ENCODE data around the gene SUPT5H. TPM values are rescaled to one million over a fixed set of nuclear protein-coding genes. Genes with fewer than 3 reads are reported as not detected.

Gene SUPT5H
- total RNA-seq, 1 donor from 2014 or later: 139 TPM

GRCh38 chr19:39420769-39421168 lies 24.6 kb upstream of the SUPT5H start:
- Mint-ChIP-seq H3K4me1 (ENCODE audit: unreplicated experiment) (no peaks in the 10 kb centered on the region), H3K9me3 (ENCODE audit: unreplicated experiment) (no peaks in the 10 kb centered on the region), H3K27ac (ENCODE audit: unreplicated experiment) (no peak overlapping the region), H3K27me3 (ENCODE audit: unreplicated experiment) (peaks cover 7% of the 10 kb centered on the region), H3K36me3 (ENCODE audit: low read depth, unreplicated experiment) (peaks cover 44% of the 10 kb centered on the region), H3K4me3 (ENCODE audit: unreplicated experiment) (no peak overlapping the region)
- no peak for DNase-seq (ENCODE audit: low spot score)
- TF ChIP-seq CTCF (IDR thresholded peaks at IDR 0.05; ENCODE audit: unreplicated experiment): no peak

GRCh38 chr19:39422020-39422419 lies 23.4 kb upstream of the SUPT5H start:
- H3K4me1 Mint-ChIP-seq (ENCODE audit: unreplicated experiment): no peaks in the 10 kb centered on the region
- no peak for TF ChIP-seq CTCF (IDR thresholded peaks at IDR 0.05; ENCODE audit: unreplicated experiment)
- H3K27ac Mint-ChIP-seq (ENCODE audit: unreplicated experiment): no peak overlapping the region
- no peak overlapping the region for H3K4me3 Mint-ChIP-seq (ENCODE audit: unreplicated experiment)
- DNase-seq (ENCODE audit: low spot score): no peak
- peaks cover 51% of the 10 kb centered on the region for H3K36me3 Mint-ChIP-seq (ENCODE audit: low read depth, unreplicated experiment)
- H3K9me3 Mint-ChIP-seq (ENCODE audit: unreplicated experiment): no peaks in the 10 kb centered on the region
- H3K27me3 Mint-ChIP-seq (ENCODE audit: unreplicated experiment): peaks cover 7% of the 10 kb centered on the region

- Mint-ChIP-seq H3K4me1 (ENCODE audit: unreplicated experiment) (no peaks in the 10 kb centered on the region), H3K27me3 (ENCODE audit: unreplicated experiment) (peaks cover 9% of the 10 kb centered on the region), H3K27ac (ENCODE audit: unreplicated experiment) (no peak overlapping the region), H3K36me3 (ENCODE audit: low read depth, unreplicated experiment) (peaks cover 51% of the 10 kb centered on the region), H3K9me3 (ENCODE audit: unreplicated experiment) (no peaks in the 10 kb centered on the region), H3K4me3 (ENCODE audit: unreplicated experiment) (peak overlapping the region; percentile 79)
- TF ChIP-seq CTCF (IDR thresholded peaks at IDR 0.05; ENCODE audit: unreplicated experiment): no peak
- no peak for DNase-seq (ENCODE audit: low spot score)
These were observed 21.9 kb upstream of the SUPT5H start for GRCh38 chr19:39423258-39424086.

GRCh38 chr19:39424934-39425333 lies 20.4 kb upstream of the SUPT5H start:
- Mint-ChIP-seq H3K36me3 (ENCODE audit: low read depth, unreplicated experiment) (peaks cover 44% of the 10 kb centered on the region), H3K27ac (ENCODE audit: unreplicated experiment) (no peak overlapping the region), H3K4me3 (ENCODE audit: unreplicated experiment) (no peak overlapping the region), H3K27me3 (ENCODE audit: unreplicated experiment) (peaks cover 9% of the 10 kb centered on the region), H3K4me1 (ENCODE audit: unreplicated experiment) (no peaks in the 10 kb centered on the region), H3K9me3 (ENCODE audit: unreplicated experiment) (no peaks in the 10 kb centered on the region)
- no peak for DNase-seq (ENCODE audit: low spot score)
- TF ChIP-seq CTCF (IDR thresholded peaks at IDR 0.05; ENCODE audit: unreplicated experiment): no peak

GRCh38 chr19:39425744-39426143 lies 19.6 kb upstream of the SUPT5H start:
- Mint-ChIP-seq H3K4me1 (ENCODE audit: unreplicated experiment) (no peaks in the 10 kb centered on the region), H3K27ac (ENCODE audit: unreplicated experiment) (no peak overlapping the region), H3K36me3 (ENCODE audit: low read depth, unreplicated experiment) (peaks cover 38% of the 10 kb centered on the region), H3K9me3 (ENCODE audit: unreplicated experiment) (no peaks in the 10 kb centered on the region), H3K4me3 (ENCODE audit: unreplicated experiment) (peak overlapping the region; percentile 5), H3K27me3 (ENCODE audit: unreplicated experiment) (peaks cover 14% of the 10 kb centered on the region)
- no peak for DNase-seq (ENCODE audit: low spot score)
- no peak for TF ChIP-seq CTCF (IDR thresholded peaks at IDR 0.05; ENCODE audit: unreplicated experiment)
